Small intestine (tissue), 7 donors: Measurements from ENCODE around the gene NFYA. TPM values are rescaled to one million over a fixed set of nuclear protein-coding genes. Genes with fewer than 3 reads are reported as not detected.
"Not testable (repeated sequence)": the region's sequence is repeated elsewhere in the genome, so short reads cannot be mapped to it uniquely, and the experiment has no call there.

ENCODE experiments used
- DNase-seq, 2 donors: peaks; one replicate each; pipeline versions ENCODE4 v3.0.0 to v3.0.0-alpha.2; 2013
- FAIRE-seq: peaks from 2 replicates; lab custom pipeline; 2012; peaks lifted over from hg19 to GRCh38; lab: Jason Lieb, UNC
- H3K27ac ChIP-seq, 3 donors: one replicate each; pipeline ENCODE4 v1.5.1; 2013; ENCODE audit warnings: low read length in 2 of 3, mild to moderate bottlenecking in 2 of 3, control low read depth in 1 of 3, inconsistent platforms in 1 of 3, low read depth in 1 of 3, moderate library complexity in 1 of 3
- H3K27me3 ChIP-seq, 3 donors: one replicate each; pipeline ENCODE4 v1.6.1; 2013; ENCODE audit warnings: low read length in 3 of 3, inconsistent platforms in 1 of 3; ENCODE audit not compliant: control insufficient read depth in 3 of 3, insufficient read depth in 3 of 3
- H3K36me3 ChIP-seq, 3 donors: one replicate each; pipeline ENCODE4 v1.6.1; 2013; ENCODE audit warnings: low read length in 3 of 3, inconsistent platforms in 1 of 3, low read depth in 1 of 3, mild to moderate bottlenecking in 1 of 3, moderate library complexity in 1 of 3; ENCODE audit not compliant: control insufficient read depth in 3 of 3, insufficient read depth in 2 of 3
- H3K4me1 ChIP-seq, 3 donors: one replicate each; pipeline ENCODE4 v1.6.1; 2013; ENCODE audit warnings: low read length in 2 of 3, inconsistent platforms in 1 of 3, low read depth in 1 of 3, mild to moderate bottlenecking in 1 of 3, moderate library complexity in 1 of 3; ENCODE audit not compliant: control insufficient read depth in 3 of 3, insufficient read depth in 2 of 3
- H3K4me3 ChIP-seq, 3 donors: one replicate each; pipeline ENCODE4 v1.5.1; 2013; ENCODE audit warnings: low read length in 3 of 3, control low read depth in 1 of 3, inconsistent platforms in 1 of 3, low read depth in 1 of 3, mild to moderate bottlenecking in 1 of 3, moderate library complexity in 1 of 3
- H3K9me3 ChIP-seq, 2 donors: one replicate each; pipeline ENCODE4 v1.6.1; 2013; ENCODE audit warnings: low read depth in 1 of 2, low read length in 1 of 2; ENCODE audit not compliant: control insufficient read depth in 2 of 2, insufficient read depth in 1 of 2
- WGBS, 3 donors: extraction: QIAGEN DNeasy Blood & Tissue Kit; methylation state at CpG; one replicate each; pipeline ENCODE4 v1.1.7; 2013; 5-methylcytosine and 5-hydroxymethylcytosine counted together
- polyA plus RNA-seq, 4 donors: library from polyadenylated mRNA; stranded (reverse) in 3 of 4; unstranded in 1 of 4; fragments of 200-250 nt in 3 of 4; fragments of 120-200 nt in 1 of 4; gene quantifications; one replicate each; pipeline versions ENCODE4 v1.2.1 to v1.2.3, GENCODE V29; 2013
- donor health status: healthy with polysubstance abuse.
- donor health status: control.
- donor health status: control.
- donor health status: Bipolar disorder and iron deficiency.
- donor health status: healthy.

NFYA gene
- polyA plus RNA-seq, 4 donors, result 4.6 to 30.8 (median 7.2) TPM

DNA sequence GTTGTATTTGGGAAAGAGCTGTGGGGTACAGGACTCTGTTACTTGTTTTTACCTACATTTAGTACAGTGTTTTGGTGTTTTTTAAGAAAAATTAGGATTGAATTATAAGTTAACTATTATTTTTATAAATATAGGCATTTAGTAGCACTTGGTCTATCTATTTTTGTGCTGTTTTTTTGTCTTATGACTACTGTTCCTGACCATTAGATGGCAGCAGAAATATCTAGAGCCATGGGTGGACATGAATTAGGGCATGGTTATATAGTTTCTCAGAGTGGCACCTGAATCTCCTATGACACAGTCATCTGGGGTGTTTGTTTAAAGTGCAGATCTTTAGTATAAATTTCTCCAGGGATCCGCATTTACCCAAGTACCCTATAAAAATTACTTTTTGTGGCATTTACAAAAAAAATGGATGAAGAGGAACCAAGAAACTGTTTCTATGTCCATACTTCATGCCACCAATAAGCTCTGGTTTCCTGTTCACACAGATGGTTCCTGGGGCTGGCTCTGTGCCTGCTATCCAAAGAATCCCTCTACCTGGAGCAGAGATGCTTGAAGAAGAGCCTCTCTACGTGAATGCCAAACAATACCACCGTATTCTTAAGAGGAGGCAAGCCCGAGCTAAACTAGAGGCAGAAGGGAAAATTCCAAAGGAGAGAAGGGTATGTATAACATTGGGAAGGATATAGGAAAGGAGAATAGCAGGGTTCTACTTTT lies 19.8 kb downstream of the NFYA start:
- DNase-seq, result no peak
- peaks cover 18 to 44% (median 28%) of the 10 kb centered on the region in 3 donors for H3K36me3 ChIP-seq
- FAIRE-seq, result no peak
- H3K4me3 ChIP-seq, result no peak overlapping the region
- no peaks in the 10 kb centered on the region for H3K9me3 ChIP-seq
- H3K27me3 ChIP-seq, result no peaks in the 10 kb centered on the region
- no peaks in the 10 kb centered on the region for H3K4me1 ChIP-seq
- whole genome bisulfite sequencing, 3 donors, result 94 to 96% (median 95%) methylated on average over 4 of the region's 4 CpGs
- H3K27ac ChIP-seq, result no peak overlapping the region

DNA sequence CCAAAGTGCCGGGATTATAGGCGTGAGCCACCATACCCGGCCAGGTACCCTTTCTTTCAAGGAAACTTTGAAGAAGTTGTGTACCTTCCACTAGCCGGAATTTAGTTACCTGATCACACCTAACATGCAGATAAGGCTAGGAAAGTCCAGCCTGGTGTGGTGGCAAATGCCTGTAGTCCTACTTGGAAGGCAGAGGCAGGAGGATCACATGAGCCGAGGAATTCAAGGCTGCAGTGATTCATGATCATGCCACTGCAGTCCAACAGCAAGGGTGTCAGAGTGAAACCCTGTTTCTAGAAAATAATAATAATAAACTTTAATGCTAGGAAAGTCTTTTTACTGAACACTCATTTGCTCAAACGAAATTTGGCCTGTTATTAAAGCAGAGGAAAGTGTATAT lies 21.0 kb downstream of the NFYA start:
- Histone ChIP-seq H3K27ac (no peak overlapping the region), H3K36me3 (peaks cover 29 to 46% (median 35%) of the 10 kb centered on the region in 3 donors), H3K9me3 (no peaks in the 10 kb centered on the region), H3K4me3 (no peak overlapping the region), H3K27me3 (no peaks in the 10 kb centered on the region), H3K4me1 (no peaks in the 10 kb centered on the region)
- DNase-seq (no peak), FAIRE-seq (no peak)
- WGBS, 3 donors, result 91 to 95% (median 93%) methylated on average over 6 of the region's 6 CpGs

DNA sequence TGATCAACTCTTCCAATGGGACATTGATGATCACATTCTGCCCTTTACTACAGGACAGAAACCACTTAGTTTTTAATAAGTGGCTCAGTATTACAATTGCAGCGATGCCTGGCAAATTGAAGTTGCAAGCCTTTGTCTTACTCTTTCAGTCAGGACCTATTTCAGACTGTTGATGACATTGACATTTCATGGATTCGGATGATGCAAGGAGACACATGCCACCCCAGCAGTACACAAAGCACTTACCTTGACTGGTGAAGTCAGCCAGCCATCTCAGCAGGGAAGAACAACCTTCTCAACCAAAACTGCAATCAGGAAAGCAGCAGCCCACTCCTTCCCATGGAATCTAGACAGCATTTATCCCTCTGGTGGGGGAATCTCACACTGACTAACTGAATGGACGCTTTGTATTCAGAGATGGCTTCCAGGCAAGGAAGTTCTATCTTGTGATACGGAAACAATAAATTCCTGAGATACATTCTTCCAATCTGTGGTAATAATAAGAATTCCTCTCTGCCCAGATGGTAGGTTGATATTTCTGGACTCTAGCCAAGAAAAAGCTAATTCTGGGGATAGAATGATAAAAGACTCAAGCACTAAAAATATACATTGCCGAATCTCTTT lies 24.8 kb downstream of the NFYA start:
- FAIRE-seq (no peak), DNase-seq (no peak)
- H3K4me3 ChIP-seq, result no peak overlapping the region
- no peak overlapping the region for H3K27ac ChIP-seq
- no peaks in the 10 kb centered on the region for H3K9me3 ChIP-seq
- no peaks in the 10 kb centered on the region for H3K27me3 ChIP-seq
- peaks cover 25 to 37% (median 31%) of the 10 kb centered on the region in 3 donors for H3K36me3 ChIP-seq
- 83 to 92% (median 87%) methylated on average over 5 of the region's 5 CpGs for WGBS, 3 donors
- H3K4me1 ChIP-seq, result no peaks in the 10 kb centered on the region

GRCh38 chr6:41098366-41098765 lies 25.6 kb downstream of the NFYA start:
- peaks cover 25 to 33% (median 30%) of the 10 kb centered on the region in 3 donors for H3K36me3 ChIP-seq
- 81 to 82% (median 81%) methylated on average over 3 of the region's 3 CpGs for WGBS, 3 donors
- no peak for FAIRE-seq

DNA sequence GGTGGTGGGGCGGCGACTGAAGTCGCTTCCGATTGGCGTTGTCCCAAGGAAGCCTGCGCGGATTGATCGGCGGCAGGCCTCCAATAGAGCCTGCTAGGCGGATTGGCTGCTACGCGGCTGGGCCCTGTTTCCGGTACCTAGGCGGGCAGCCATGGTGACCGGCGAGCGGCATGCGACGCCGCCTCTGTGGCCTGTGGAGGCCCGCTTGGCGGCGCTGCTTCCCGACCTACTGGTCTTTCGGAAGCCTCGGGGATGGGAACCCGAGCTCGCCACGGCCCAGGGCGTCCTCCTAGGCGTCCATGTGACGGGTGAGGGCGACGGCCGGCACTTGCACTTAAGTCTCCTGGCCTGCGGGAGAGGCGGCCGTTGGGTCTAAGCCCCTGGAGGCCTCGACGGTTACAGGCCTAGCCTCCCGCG lies 28.1 kb downstream of the NFYA start:
- H3K9me3 ChIP-seq, result no peaks in the 10 kb centered on the region
- 82 to 96% (median 93%) methylated on average over 42 of the region's 42 CpGs for WGBS, 3 donors
- no peak for DNase-seq
- peaks cover 17 to 22% (median 18%) of the 10 kb centered on the region in 3 donors for H3K36me3 ChIP-seq
- no peaks in the 10 kb centered on the region for H3K27me3 ChIP-seq
- no peak overlapping the region for H3K4me3 ChIP-seq
- H3K27ac ChIP-seq, result no peak overlapping the region
- no peak for FAIRE-seq
- no peaks in the 10 kb centered on the region for H3K4me1 ChIP-seq

More at GRCh38 chr6:41098366-41098765, 25.6 kb downstream of the NFYA start:
- H3K27me3 ChIP-seq, result no peaks in the 10 kb centered on the region
- H3K9me3 ChIP-seq, result no peaks in the 10 kb centered on the region
- no peaks in the 10 kb centered on the region for H3K4me1 ChIP-seq
- H3K4me3 ChIP-seq, result no peak overlapping the region
- H3K27ac ChIP-seq, result no peak overlapping the region
- no peak for DNase-seq

DNA sequence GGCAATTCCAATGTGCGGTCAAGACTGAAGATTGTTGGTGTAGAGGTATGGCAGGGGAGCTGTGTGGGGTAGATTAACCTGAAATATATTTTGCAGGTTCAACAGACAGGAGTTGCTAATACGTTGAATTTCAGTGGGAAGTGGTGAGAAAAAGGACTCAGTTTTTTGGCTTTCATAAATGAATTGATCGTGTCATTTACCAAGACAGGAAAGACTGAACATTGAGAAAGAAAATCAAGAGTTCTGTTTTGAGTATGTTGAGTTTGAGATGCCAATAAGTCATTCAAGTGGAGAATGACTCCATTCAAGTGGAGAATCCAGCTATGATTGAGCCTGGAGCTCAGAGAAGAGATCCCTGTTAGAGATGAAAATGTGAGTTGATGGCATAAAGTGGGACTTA lies 31.1 kb downstream of the NFYA start:
- H3K4me3 ChIP-seq, result no peak overlapping the region
- FAIRE-seq, result no peak
- H3K9me3 ChIP-seq, result no peaks in the 10 kb centered on the region
- H3K27ac ChIP-seq, result no peak overlapping the region
- H3K27me3 ChIP-seq, result no peaks in the 10 kb centered on the region
- DNase-seq, result no peak
- WGBS, 3 donors, result 80 to 86% (median 84%) methylated on average over 3 of the region's 3 CpGs
- H3K4me1 ChIP-seq, result no peaks in the 10 kb centered on the region
- H3K36me3 ChIP-seq, result peaks cover 4 to 10% (median 8%) of the 10 kb centered on the region in 3 donors

GRCh38 chr6:41111017-41111416 lies 38.2 kb downstream of the NFYA start:
- H3K9me3 ChIP-seq, result no peaks in the 10 kb centered on the region
- DNase-seq (no peak), FAIRE-seq (no peak)
- H3K27ac ChIP-seq, result no peak overlapping the region
- H3K36me3 ChIP-seq, result peaks cover 0 to 2% (median 0%) of the 10 kb centered on the region in 3 donors
- no peak overlapping the region for H3K4me3 ChIP-seq
- H3K4me1 ChIP-seq, result no peaks in the 10 kb centered on the region
- WGBS, 3 donors, result 86 to 89% (median 87%) methylated on average over 3 of the region's 3 CpGs
- H3K27me3 ChIP-seq, result no peaks in the 10 kb centered on the region

DNA sequence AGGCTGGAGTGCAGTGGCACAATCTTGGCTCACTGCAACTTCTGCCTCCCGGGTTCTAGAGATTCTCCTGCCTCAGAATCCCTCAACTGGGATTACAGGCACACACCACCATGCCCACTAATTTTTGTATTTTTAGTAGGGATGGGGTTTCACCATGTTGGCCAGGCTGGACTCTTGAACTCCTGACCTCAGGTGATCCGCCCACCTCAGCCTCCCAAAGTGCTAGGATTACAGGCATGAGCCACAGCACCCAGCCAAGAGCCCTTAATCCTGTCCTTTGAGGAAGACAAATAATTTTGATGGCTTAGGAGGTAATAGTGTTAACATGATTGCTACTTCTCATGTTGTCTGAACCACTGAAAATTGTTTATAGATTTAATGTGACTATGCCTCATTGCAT lies 42.3 kb downstream of the NFYA start:
- 83 to 95% (median 93%) methylated on average over 2 of the region's 2 CpGs for WGBS, 3 donors
- not testable (repeated sequence) for H3K27ac ChIP-seq, H3K9me3 ChIP-seq, DNase-seq, FAIRE-seq, H3K36me3 ChIP-seq, H3K4me3 ChIP-seq, H3K27me3 ChIP-seq, H3K4me1 ChIP-seq
